AG08395 (cell line): ENCODE data around the gene SMAD7.

ENCODE experiments used
- DNase-seq: peaks from one replicate; pipeline ENCODE4 v3.0.0; 2012; ENCODE audit warnings: mixed read lengths, low spot score

The SMAD7 gene

DNA sequence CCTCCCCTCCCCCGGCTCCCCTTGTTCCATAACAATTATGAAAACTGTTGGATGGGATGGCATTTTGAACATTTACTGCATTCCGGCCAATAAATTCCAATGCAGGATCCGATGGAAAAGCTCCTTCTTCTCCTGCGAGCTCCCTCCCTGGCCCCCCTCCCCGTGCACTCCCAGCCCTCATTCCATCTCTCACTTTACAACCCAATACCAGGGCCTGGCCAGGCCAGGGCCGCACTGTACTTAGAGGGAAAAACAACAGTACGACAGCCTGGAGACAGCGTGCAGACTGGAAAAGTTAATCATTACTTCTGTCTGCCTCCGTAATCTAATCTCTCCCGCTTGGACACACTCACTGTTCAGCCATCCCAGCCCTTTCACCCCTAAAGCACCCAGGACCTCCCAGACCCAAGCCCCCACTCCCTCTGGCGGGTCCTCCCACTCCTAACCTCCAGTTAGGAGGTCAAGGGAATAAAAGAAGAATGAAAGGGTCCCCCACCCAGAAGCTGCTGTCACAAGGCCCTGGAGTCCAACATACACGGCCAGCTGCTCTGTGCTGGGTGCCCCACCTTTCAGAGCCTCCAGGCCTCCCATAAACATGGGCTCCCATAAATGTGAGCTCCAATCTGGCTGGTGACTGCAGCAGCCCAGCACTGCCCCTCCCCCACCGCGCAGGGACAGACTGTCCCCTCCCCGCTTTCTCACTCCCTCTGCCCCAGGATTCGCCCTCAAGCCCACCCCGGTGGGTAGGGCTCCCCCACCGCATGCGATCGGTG lies 20.6 kb downstream of the SMAD7 start:
- peak; percentile 78 for DNase-seq

DNA sequence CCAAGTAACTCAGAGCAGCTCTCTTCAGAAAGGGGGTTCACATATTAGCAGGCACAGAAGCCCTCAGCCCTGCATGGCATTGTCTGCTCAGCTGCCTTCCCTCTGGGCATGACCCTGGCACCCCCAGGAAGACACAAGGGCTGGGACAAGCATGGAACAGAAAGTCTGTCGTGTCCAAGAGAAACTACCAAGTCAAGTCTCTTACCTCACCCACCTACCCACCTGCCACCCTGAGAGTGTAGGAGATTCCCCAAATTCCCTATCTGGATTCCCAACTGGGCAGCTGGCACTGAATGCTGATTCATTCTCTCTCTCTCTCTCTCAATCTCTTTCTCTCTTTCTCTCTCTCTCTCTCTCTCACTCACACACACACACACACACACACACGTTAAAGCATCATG lies 21.6 kb downstream of the SMAD7 start:
- no peak for DNase-seq

DNA sequence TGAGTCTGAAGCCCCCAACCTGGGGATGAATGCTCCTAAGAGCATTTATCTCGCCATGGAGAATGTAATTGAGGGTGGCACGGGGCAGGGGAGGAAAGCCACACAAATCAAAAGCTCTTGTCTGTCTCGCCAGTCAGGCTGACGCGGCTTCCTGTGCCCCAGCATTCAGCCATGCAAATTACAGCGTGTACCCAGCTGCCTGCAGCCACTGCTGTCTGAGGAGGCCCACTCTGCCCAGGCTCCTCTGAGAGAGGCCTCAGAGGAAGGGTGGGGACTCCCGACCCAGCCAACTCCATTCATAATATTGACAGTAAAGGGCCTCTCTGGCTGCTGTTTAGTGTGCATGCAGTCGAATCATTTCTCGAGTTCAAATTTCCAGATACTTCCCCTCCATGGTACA lies 22.0 kb downstream of the SMAD7 start:
- DNase-seq = no peak

DNA sequence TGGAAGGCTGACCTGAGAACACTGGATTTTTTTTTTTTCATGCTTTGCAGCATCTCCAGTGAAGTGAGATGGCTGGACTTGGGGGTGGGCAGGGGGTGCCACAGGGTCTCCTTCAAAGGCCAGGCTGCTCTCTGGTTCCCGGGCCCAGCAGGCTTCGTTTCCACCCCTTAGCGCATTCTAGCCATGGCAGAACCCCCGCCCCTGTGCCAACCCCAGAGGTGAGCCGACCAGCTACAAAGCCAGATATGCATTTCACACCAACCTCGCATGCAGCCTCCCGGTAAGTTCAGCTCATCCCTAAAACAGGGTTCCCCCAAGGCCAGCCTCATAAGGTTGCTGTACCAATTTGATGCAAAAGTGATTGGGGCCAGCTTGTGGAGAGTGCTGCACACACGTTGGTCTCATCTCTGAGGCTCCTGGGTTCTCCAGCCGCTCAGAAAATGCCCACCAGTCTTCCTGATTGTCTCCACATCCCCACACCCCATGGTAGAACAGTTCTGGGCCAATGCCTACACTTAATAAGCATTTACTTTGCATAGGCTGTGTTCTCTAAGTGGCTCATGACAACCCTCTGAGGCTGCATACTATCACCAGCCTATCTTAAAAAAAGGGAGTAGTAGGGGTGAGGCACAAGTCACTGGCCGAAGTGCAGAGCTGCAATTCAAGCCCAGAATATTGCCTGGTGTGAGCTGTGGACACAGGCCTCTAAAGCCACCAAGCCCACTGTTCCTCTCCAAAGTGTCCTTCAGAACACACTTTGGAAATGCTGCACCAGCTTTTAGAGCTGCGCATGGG lies 23.3 kb downstream of the SMAD7 start:
- no peak for DNase-seq

DNA sequence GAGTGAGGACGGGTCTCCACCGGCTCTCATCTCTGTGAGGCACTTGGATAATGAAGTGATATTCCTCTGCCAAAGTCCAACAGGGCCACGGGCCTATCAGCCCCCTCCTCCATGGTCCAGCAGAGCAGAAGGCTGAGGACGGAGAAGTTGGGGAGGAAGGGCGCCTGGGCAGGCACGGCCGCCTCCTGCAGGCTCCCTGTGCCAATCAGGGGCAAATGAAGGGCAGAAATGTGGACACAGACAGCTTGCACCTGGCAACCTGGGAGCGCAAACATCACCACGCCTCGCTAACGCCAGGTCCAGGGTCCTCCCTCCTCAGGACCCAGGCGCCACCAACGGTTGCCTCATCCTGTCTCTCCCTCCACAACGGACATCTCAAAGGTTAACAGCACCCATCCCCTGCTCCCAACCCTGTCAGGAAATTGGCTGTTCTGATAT lies 24.3 kb downstream of the SMAD7 start:
- no peak for DNase-seq

DNA sequence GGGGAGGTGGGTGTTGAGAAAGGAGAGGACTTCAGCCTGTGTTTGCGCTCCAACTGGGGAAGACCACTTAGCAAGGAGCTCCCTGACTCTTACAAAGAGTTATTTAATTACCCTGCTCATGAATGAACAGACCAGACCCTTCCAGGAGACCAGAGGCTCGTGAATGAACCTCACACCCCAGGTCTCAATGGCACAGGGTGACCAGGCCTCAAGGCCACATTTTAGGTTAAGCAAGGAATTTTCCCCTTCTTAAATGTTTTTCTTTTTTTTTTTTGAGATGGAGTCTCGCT lies 25.3 kb downstream of the SMAD7 start:
- no peak for DNase-seq

DNA sequence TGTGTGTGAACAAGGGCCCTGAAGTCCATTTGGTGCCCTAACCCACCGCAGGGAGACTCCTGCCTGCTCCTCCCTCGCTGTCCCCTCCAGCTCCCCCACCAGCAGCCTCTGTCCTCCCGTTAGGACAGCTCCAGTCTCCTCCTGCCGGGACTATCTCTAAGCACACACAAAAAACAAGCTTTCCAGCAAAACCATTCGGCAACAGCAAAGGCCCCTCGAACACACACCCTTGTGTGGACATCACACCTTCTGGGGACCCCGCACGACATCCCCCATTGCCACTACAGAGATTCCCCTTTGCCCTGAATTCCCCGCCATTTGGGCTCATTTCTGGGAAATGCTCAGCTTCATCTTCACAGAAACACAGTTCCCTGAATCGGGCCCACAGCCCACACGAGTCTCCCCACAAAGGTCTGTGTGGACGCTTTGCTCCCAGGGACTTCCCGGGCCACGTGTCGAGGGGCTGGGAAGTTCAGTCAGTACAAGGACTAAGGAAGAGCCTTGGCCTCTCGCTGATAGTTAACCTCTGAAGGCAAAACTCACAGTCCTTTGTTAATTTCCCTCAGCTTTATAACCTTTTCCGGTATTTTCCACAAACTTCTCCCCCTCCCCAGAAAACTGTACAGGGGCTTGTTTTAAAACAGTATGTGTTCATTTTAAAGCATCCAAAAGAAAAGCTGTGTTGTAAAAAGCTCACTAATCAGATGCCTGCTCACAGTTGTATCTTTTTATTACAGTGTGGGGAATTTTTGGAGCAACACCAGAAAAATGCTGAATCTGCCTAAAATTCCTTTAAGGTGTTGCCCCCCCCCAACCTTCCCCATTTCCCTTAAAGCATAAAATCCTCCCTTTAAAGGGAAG lies 25.9 kb downstream of the SMAD7 start:
- DNase-seq = no peak

DNA sequence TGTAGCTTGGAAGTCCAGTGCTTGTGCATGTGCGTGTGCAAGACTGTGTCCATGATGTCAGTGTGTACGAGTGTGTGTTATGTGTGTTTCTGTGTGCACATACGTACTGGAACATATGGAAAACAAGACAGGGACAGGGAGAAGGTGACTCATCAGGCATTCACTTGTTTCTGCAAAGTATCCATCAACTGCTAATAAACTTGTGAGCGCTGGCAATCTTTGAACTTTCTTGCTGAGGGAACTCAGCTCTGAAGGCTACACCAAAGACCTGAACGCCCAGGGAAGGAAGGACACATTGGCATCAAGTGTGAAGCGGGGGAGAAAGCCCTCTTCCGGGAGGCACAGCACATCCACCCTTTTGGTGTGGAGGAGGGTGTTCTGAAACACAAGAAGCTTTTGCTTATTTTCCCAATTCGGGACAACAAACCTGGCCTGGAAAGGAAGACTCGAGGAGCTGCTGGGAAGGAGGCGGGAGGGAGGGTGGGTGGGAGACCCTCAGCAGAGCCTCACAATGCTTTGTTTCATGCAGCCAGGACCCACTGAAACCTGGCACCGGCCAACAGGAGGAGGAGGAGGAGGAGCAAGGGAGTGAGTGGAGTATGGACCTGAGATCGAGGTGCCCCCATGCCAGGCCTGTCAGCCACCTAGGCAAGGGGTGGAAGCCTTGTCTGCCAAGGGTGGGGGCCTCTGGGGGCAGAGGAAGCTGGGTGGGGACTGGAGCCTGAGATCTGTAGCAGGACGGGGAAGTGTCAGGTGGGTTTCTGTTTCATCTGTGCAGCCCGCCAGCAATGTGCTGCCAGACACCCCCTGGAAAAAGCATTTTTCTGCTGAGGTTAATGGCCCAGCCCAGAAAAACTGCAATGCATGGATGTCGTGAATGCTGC lies 26.8 kb downstream of the SMAD7 start:
- DNase-seq = peak; percentile 58

DNA sequence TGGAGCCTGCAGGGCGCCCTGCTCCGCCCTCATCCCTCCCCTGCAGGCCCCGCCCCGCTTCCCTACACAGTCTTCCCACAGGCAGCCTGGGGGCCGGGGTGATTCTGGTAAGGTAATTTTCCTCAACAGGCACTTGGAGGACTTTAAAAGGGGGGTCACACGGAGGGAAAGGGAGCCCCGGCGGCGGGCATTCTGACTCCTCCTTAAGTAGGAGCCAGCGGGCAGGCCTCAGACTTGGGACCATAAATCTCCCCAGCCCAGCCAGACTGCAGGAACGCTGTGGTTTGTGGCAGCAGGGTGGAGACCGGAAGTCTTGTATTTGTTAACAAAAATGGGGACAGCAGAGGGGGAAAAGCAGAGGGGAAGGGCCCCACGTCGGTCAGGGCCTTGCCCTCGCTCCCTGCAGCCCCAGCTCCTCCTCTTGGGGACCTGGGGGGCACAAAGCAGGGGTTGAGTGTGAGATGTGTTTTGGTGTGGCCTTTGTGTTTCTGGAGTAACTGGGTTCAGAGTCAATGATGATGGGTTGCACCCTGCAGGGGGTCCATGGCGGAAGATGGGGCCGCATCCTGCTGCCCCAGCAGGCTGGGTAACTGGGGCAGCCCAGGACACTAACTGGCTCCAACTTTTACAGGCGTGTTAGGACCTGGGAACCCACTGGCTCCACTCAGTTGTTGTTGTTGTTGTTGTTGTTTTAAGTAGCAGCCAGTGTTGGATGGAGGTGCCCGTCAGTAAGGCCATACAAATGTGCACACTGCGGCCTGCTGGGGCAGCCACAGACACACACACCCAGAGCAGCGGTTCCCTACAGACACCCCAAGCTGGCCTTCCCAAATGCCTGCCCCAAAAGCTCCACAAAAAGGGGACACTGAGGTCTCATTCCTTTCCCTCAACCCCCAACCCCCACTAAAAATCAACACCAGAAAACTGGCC lies 27.7 kb downstream of the SMAD7 start:
- DNase-seq = peak; percentile 95

DNA sequence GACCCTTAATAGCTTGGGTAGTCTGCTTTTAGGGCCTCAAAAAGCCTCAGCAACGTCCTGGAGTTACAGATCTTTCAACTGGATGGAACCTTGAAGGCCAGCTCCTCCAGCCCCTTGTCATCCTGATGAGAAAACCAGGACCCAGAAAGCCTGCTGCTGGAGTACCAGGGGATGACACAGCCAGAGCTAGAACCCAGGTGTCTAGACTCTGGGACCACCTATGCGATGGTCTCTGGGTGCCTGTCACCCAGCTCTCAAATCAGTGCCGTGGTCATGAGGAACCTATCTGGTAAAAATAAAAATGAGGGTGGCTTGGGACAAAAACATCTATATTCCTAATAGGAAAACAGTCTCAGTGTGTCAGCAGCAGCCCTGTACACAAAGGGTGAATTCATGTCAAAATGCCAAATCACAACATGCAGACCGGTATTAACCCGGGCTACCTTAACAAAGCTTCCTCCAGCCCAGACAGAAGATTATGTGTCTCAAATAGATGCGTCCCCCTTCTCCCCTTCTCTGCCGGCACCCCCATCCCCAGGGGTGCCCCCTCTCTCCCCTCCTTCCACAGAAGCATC lies 28.5 kb downstream of the SMAD7 start:
- DNase-seq = no peak

DNA sequence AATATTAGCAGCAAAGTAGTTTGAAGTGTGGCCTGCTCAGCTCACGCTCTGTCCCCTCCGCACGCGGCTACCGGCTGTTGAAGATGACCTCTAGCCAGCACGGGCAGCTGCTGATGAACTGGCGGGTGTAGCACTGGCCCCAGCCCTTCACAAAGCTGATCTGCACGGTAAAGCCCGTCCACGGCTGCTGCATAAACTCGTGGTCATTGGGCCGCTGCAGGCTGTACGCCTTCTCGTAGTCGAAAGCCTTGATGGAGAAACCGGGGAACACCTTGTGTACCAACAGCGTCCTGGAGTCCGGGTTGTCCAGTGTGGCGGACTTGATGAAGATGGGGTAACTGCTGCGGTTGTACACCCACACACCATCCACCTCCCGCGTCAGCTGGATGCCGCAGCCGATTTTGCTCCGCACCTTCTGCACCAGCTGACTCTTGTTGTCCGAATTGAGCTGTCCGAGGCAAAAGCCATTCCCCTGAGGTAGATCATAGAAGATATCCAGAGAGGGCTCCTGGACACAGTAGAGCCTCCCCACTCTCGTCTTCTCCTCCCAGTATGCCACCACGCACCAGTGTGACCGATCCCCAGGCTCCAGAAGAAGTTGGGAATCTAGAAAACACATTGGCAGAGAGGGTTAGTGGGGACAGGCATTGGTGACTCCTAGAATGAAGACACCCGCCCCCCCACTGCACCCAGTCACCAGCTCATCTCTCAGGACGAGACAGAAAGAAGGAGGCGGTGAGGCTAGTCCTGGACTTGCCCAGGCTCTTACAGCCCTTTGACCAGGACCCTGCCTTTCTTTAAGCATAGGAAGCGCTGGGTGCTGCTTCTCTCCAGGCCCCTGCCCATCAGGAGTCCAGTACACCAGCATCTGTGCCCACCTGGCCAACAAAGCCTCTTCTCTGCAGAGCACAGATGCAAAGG lies 29.2 kb downstream of the SMAD7 start:
- no peak for DNase-seq

DNA sequence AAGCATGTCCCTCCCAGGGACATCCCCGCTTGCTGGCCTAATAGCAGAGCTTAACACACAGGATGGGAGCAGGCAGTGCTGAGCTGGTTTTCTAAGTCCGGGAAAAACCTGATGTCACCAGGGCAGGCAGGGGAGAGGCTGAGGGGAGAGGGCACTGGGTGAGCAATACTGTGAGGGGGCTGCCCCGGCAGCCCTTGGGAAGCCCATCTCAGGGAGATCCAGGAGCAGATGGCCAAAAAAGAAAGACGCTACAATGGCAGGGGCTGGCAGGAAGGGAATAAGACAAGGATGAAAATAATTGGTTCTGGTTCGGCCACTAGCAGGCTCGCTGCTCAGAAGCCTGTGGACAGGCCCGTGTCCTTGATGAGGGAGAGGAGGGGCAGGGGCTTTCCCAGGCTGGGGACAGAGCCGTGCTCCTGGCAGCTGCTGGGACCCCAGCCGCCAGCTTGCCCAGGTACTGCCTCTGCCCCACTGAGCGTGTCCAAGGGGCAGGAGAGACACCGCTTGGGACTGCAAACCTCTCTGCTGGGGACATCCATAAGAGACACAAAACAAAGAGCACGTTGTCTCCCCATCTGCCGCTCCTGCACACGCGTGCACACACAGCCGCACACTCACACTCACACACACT lies 30.2 kb downstream of the SMAD7 start:
- no peak for DNase-seq

DNA sequence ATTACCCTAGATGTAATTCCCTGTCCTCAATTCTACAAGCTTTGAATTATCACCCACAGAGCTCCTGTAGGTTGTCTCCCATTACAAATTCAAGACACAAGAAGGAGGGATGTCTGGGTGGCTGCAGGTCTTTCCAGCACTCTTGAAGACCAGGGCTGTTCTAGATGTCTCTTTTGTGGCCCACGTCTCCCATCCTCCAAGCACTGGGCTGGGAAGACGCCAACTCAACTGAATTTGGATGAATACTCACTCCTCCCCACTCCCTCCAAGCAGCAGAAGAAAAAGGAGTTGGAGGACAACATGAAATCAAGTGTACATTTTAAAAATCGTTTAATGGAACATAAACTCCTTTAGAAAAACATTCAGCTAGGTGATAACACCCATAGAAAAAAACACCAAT lies 31.2 kb downstream of the SMAD7 start:
- no peak for DNase-seq

DNA sequence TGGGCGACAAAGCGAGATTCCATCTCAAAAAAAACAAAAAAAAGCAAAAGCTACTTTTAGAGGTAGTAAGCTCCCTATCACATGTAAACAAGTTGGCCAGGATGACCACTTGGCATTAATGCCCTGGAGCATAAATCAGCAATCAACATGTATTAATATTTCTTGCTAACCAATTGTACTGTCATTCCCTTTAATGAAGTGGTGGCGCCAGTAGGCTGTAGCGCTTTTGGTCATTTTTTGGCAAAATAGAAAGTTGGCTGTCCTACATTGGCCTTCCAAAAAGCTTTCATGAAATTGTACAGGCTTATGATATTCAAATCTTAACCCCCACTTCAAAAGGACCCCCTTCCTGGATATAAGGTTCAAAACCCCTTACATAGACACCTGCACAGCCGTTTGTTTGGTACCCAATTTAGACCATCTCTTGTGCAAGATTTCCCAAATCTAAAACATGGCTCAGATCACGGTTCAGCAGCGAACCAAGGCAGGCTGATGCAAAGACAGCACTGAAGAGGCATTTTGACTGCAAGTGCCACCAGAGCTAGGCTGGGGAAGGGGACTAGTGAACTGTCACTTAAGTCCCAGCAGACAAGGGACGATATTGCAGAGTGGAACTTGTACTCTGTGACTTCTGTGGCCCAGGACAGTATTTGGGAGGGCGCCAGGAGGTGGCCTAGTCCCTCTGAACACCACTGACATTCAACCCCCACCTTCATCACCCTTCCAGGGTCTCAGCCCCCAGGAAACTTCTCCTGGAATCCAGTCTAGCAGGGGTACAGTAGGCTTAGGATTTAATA lies 31.9 kb downstream of the SMAD7 start:
- no peak for DNase-seq

DNA sequence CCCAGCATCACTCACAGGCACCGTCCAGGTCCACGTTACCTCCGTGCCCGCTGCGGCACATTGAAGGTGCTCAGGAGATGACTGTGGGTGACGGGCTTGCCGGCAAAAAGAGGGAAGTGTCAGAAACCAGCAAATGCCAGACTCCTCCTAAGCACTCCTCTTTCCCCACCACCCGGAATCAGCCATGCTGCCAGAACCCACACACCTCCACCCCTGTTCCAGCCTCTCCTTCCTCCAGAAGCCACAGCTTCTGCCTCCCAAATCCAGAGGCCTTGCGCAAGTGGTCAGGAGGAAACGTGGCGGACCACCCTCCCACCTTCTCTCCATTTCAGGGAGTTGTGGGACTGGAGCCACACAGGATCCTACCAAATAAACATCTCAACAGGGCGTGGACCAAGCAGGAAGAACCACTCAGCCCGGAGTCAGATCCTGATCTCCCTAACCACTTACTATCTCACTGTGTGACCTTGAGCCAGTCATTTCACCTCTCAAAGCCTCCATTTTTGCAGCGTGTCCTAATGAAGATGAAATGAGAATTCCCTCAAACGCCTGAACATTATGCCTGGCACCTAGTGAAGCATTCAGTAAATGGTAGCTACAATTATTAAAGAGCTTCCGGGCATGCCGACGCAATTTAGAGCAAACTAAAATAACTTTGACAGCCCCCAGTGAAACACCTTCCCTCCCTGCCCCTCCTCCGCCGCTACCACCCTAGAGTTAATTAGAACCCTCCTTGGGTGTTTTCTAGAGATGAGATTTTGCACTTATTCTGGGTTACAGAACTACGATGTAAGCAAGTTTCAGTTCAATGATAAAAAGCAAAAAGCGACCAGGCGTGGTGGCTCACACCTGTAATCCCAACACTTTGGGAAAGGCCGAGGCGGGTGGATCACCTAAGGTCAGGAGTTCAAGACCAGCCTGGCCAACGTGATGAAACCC lies 32.9 kb downstream of the SMAD7 start:
- no peak for DNase-seq

DNA sequence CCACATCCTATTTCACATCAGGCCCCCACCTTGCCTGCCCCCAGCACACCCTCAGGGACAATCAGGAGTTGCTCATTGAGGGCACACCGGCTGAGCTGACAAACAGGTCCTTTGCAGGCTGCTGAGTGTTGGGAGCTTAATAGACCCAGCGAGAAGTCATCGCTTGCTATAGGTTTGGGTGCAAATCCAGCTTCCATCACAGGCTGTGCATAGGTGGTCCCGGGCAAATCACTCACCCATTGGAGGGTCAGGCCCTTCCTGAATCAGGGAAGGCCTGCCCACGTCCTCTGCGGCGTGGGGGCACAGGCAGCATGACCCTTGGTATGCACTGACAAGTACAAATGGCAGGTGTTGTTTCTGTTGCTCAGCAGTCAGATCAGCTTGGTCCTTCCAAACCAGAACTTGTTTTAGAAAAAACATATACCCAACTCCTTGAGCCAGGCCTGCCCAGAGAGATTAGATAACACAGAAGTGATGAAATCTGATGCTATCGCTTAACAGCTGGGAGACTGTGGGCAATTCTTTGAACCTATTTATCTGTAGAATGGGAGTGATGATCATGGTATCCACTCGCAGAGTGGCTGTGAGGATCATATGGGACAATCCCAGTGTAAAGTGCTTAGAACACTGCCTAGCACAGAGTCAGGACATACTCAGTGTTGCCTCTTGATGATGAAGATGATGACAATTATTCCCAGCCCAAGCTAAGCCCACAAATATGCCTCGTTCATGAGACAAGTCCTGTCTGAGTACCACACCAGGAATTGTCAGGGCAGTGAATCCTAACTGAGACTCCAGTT lies 34.9 kb downstream of the SMAD7 start:
- no peak for DNase-seq
